ENCODE measurements around the gene ADIPOR2.

ADIPOR2 gene

DNA sequence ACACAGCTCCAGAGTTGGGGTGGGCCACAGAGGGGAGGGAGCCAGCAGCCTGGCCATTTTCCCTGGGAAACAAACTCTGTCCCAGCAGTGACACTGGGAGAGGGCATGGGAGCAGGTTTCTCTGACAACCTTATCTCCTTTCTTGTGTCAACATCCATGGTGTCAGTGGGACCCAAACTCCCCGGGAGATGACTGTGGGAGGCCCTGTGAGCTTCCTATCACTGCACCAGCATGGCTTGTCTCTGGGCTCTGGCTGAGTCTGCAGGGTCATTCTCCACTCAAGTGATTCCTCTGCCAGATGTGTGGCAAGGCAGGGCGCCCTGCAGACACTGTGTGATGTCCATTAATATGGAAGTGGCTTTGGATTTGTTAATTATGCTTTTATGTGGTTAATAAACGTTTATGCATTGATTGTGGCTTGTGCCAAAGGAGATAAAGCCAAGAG lies 139.6 kb downstream of the ADIPOR2 start:
- no peak for DNase-seq (ENCODE audit: low spot score)

DNA sequence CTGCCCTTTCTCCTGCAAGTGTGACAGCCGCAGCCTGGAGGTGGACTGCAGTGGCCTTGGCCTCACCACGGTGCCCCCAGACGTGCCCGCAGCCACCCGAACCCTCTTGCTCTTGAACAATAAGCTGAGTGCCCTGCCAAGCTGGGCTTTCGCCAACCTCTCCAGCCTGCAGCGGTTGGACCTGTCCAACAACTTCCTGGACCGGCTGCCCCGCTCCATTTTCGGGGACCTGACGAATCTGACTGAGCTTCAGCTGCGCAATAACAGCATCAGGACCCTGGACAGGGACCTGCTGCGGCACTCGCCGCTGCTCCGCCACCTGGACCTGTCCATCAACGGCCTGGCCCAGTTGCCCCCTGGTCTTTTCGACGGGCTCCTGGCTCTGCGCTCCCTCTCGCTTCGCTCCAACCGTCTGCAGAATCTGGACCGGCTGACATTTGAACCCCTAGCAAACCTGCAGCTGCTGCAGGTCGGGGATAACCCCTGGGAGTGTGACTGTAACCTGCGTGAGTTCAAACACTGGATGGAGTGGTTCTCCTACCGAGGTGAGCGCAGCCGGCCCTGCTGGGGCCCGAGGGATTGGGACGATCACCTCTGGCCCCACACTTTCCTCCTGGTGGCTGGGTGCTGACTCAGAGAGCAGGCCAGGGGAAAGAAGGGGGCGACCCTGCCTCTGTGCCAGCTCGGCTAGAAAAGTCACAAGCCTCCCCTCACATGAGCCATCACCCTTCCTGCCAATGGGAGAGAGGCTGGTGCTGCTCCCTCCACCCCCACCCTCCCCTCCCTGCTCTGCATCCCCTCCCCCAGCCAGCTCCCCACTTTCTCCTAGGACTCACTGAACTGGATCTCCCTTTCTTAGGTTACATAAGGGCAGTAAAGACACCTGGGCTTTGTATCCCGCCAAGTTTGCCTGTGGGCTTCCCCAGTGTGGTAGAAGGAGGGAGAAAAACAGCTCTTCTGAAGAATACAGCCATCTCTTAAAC lies 140.4 kb downstream of the ADIPOR2 start:
- peak; percentile 69 for DNase-seq (ENCODE audit: low spot score)

DNA sequence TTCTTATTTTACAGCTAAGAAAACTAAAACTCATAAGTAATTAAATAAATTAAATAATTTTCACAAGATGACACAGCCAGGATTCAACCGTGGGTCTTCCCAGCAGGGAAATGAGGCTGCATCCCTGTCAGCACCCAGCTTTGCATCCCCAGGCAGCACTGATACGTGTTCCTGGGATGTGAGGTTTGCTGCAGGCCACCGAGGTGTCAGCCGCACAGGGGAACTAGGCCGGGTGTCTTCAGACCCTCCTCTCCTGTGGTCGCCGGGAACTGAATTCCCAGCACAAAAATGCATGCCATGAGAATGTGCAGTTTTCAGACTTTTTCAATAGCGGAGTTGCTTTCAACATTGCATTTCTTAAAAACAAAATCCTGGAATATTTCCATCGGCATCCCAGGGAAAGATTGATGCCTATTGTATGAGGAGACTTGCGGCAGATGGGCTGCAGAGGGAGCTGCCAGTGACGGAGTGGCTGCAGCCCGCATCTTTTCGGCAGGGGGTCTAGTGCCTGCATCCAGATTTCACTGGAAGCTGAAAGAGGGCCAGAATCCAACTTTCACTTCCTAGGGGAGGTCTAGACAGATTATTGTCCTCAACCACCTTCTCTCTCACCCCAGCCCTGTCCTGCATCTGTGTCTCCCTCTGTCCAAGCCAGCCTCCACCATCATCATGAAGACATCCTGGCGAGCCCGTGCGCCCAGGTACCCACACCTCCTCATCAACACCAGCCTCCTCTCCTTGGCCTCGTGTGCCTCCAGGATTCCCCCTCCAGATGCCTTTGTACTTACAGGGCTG lies 142.1 kb downstream of the ADIPOR2 start:
- DNase-seq (ENCODE audit: low spot score): no peak

DNA sequence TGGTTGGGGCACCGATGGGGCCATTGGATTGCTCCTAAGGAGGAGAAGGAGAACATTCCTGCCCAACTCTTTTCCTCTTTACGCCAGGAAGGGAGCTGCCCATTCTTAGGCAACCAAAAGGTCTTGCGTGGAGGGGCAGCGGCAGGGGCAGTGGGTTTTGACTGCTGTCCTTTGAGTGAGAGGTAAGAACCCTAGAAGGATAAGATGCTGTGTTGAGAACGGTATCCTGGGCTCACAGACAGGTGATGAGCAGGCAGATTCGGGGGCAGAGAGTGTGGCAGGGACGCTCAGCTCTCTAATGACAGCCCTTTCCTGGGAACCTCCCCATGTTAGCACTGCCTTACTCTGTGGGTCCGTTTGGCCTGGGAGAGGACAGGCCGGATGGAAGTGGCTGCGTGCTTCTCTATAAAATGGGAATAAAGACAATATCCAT lies 142.7 kb downstream of the ADIPOR2 start:
- no peak for DNase-seq (ENCODE audit: low spot score)

DNA sequence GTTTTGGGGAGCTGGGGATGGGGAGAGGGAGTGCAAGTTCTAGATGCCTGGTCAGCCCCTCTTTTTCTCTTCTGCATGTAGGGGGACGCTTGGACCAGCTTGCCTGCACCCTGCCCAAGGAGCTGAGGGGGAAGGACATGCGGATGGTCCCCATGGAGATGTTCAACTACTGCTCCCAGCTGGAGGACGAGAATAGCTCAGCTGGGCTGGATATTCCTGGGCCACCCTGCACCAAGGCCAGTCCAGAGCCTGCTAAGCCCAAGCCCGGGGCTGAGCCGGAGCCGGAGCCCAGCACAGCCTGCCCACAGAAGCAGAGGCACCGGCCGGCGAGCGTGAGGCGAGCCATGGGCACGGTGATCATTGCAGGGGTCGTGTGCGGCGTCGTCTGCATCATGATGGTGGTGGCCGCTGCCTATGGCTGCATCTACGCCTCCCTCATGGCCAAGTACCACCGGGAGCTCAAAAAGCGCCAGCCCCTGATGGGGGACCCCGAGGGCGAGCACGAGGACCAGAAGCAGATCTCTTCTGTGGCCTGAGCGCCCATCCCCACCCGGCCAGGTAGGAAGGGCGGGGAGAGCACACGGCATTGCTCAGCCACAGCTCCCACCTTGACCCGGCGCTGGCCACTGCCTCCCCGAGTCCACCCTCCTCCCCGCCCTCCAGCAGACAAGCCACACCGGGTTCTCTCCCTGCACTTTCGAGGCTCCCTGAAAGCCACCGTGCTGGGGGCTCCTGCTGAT lies 143.5 kb downstream of the ADIPOR2 start:
- no peak for DNase-seq (ENCODE audit: low spot score)

DNA sequence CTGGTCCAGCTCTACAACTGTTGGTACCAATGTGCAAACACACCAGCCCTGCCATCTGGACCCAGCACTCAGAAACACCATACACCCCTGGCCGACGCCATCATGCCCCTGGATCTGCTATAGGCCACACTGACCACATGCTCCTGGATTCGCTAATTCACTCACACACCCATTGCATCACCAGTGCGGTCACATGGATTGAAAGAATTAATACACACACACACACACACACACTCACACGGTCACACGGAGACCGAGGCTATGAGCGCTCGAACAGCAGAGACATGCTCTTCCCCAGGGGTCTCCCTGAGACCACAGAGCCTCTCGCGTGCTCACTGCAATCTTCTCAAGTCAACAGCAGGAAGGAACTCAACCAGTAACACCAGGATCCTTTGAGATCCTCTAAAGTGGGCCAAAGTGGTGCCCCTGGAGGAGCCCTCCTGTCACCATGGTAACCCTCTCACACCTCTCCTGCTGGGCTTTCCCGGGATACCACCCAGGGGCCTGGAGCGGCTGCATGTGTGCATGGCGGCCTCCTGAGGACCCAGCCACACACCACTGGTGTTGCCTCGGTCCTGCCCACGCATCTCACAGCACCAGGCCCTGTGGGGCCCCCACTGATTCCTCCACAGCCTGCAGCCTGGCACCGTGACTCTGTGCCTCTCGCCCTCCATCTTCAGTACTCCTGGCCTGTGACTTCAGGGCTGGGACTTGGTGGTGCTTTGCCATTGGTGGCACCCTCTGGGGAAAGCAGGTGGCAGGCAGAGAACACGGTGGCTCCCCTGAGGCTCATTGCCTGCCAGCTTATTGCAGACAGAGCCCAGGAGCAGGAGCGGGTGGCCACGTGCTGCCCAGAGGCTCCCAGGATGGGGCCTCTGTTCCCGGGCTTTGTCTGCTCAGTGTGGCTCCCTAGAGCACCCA lies 144.6 kb downstream of the ADIPOR2 start:
- DNase-seq (ENCODE audit: low spot score): no peak

DNA sequence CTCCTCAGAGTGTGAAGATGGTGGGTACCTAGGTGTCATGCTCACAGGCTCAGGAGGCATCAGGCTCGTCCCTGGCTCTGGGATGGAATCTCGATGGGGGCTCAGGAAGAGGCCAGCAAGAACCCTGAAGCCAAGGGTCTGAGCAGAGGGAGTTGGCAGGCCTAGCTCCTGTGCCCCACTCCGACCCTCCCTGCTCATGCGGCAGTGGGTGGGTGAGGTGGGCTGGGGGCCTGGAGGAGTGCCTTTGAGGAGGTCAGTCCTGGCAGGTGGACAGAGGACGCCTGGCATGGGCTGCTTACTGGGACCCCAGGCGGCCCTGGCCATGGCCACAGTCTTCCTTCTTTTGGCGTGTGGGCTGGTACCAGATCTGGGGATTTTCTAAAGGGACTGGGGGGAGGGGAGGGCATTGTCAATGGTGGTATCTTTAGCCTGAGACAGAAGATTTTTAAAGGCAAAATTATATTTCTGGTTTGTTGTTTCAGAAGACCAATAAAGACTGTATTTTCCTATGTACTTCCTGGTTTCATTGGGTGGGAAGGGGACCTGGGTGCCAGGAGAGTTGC lies 145.5 kb downstream of the ADIPOR2 start:
- no peak for DNase-seq (ENCODE audit: low spot score)

DNA sequence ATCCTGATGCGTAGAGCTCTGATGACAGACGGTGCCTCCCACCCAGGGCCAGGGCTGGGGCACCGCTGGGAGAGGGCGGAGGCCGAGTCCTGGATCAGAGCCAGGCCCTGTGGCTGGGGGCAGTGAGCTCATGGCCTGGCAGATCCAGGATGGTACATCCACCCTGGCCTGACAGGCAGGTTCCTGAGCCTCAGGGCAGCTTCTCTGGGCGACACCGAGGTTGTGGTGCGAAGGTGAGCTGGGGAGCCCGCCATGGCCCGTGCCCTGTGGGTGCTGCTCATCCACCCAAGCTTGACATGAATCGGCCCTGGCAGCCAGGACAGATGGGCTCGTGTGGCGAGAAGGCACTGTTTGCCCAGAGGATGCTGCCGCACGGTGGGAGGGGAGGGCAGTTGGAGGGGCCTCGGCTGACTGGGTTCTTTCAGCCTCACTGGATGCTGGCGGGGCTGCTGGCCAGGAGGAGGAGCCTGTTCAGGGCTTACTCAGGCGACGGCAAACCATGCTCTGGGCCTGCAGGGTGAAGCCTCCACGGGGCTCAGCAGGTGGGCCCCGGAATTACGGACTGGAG lies 146.1 kb downstream of the ADIPOR2 start:
- DNase-seq (ENCODE audit: low spot score): peak; percentile 68

DNA sequence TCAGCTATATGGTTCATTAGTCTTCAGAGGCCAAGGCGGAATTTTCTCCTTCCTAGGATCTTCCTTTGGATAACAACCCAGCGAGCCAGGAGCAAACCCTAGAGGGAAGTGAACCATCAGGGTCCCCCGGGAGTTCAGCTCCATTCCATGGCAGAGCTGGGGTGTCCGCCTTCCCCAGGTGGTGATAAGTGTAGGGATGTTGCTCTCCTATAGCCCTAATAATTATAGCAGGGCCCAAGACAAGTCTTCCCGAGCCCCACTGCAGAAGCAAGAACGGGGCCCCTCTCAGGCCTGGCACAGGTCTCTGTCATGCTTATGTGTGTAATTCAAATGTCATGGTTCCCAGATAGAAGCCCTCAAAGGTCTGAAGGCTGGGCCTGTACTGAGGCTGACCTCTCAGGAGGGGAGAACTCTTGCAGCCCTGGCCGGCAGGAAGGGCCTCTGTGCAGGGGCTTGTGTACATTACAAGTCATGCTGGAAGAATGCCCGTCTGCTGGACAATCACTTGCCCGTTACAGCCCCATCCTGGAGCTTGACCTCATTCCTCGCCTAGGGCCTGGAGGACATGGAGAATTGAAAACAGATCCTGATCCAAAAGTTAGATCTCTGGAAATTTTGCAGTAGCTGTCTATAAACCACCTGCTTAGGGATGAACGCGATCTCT lies 146.8 kb downstream of the ADIPOR2 start:
- no peak for DNase-seq (ENCODE audit: low spot score)

Measured in putamen (tissue), 1 donor.